Colonic mucosa (tissue), 4 donors: ENCODE results near the gene NUBP2. TPM values are rescaled to one million over a fixed set of nuclear protein-coding genes. Genes with fewer than 3 reads are reported as not detected.

ENCODE experiments used
- DNase-seq: peaks from one replicate; pipeline ENCODE4 v3.0.0-alpha.2; 2020
- H3K27ac ChIP-seq: fragments of 200-600 bp; one replicate; pipeline ENCODE4 v1.8.0; 2021
- H3K27me3 ChIP-seq: fragments of 200-600 bp; one replicate; pipeline ENCODE4 v1.8.0; 2021
- H3K36me3 ChIP-seq: fragments of 200-600 bp; one replicate; pipeline ENCODE4 v1.8.0; 2021
- H3K4me1 ChIP-seq: fragments of 200-600 bp; one replicate; pipeline ENCODE4 v1.8.0; 2021; ENCODE audit warnings: mild to moderate bottlenecking
- H3K4me3 ChIP-seq: fragments of 200-600 bp; one replicate; pipeline ENCODE4 v1.8.0; 2021
- H3K9ac ChIP-seq, 2 donors: one replicate each; pipeline ENCODE4 v1.7.0; 2013; ENCODE audit warnings: control low read depth in 2 of 2, low read depth in 2 of 2, low read length in 2 of 2
- H3K9me3 ChIP-seq: fragments of 200-600 bp; one replicate; pipeline ENCODE4 v1.8.0; 2021
- intact Hi-C: fragments of 100-400 bp; cut with DNase I; formaldehyde crosslinking; loops from one replicate; pipeline ENCODE4 v1.14.1; 2022
- total RNA-seq, 2 donors: library from RNA; stranded (reverse); fragmentation: NEBNext Ultra II Directional in 1 of 2; extraction: Animal tissue kit (Norgen Biotek cat#: 25700) in 1 of 2; gene quantifications; one replicate each; pipeline ENCODE4 v1.2.1, GENCODE V29; 2021
- TF ChIP-seq, protein P1 (sequence below): fragments of 200-600 bp; IDR thresholded peaks from one replicate; pipeline ENCODE4 v1.8.0; 2022; ENCODE audit warnings: antibody characterized with exemption, mild to moderate bottlenecking
- donor health status: healthy.
- donor health status: DM: no; HTN: no; CAD: no.
- donor health status: DM: no; HTN: no; CAD: no.

Gene NUBP2, protein sequence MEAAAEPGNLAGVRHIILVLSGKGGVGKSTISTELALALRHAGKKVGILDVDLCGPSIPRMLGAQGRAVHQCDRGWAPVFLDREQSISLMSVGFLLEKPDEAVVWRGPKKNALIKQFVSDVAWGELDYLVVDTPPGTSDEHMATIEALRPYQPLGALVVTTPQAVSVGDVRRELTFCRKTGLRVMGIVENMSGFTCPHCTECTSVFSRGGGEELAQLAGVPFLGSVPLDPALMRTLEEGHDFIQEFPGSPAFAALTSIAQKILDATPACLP
- 10 to 100 TPM; 30.0 to 72.8 TPM for total RNA-seq

DNA sequence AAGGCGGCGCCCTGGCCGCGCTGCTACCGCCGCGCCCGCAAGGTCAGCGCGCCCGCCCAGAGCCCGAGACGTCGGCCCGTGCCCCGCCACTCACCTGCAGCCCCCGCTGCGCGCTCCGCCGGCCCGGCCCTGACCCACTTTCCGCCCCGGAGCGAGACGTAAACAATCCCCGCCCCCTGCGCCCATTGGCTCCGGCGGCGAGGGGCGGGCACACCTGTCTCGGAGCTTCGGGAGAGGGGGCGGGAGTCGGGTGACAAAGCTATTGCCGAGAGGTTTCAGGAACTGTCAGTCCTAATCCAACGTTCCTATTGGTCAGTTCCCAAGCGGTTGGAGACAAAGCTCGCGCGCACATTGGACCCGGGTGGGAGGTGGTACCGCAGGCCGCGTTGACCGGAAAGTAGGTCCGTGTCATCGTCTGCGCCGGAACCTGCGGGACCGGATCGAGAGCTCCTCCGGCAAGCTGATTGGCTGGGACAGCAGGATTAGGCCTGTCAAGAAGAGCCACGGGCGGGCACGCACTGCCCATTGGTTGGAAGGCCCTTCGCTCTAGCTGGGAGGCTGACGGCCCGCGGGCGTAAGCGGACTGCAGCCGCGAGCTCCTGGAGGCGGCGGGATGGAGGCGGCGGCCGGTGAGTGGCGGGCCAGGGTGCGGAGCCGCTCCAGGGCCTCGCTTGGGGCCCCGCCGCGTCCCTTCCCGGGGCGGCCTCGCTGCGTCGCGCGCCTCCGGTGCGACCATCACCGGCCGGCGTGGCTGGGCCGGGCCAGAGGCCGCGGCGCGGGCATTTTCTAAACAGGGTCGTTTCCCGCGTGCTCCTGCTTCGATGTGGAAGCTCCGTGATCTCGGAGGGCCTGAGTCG, at the start of gene NUBP2, which contains the start of gene SPSB3:
NUBP2 (plus strand) TSS at position 553 of the 857 bp plus-strand sequence; CDS start at position 614, 61 bp downstream.
SPSB3 (minus strand) TSS at position 164 of the 857 bp plus-strand sequence. CDS start 1,088 bp downstream, outside the sequence.
- H3K4me3 ChIP-seq, result peak within 1 kb of the TSS; percentile 96
- peaks cover 13% of the 10 kb centered on the region for H3K4me1 ChIP-seq
- H3K9ac ChIP-seq, result peak within 1 kb of the TSS; percentile 82 to 89
- peak; percentile 100 for DNase-seq
- no peaks in the 10 kb centered on the region for H3K9me3 ChIP-seq
- H3K27me3 ChIP-seq, result no peaks in the 10 kb centered on the region
- TF ChIP-seq, protein P1, sequence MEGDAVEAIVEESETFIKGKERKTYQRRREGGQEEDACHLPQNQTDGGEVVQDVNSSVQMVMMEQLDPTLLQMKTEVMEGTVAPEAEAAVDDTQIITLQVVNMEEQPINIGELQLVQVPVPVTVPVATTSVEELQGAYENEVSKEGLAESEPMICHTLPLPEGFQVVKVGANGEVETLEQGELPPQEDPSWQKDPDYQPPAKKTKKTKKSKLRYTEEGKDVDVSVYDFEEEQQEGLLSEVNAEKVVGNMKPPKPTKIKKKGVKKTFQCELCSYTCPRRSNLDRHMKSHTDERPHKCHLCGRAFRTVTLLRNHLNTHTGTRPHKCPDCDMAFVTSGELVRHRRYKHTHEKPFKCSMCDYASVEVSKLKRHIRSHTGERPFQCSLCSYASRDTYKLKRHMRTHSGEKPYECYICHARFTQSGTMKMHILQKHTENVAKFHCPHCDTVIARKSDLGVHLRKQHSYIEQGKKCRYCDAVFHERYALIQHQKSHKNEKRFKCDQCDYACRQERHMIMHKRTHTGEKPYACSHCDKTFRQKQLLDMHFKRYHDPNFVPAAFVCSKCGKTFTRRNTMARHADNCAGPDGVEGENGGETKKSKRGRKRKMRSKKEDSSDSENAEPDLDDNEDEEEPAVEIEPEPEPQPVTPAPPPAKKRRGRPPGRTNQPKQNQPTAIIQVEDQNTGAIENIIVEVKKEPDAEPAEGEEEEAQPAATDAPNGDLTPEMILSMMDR, result no peak
- intact Hi-C loops, result no loop called here
- no peaks in the 10 kb centered on the region for H3K36me3 ChIP-seq
- H3K27ac ChIP-seq, result peak within 1 kb of the TSS; percentile 88

DNA sequence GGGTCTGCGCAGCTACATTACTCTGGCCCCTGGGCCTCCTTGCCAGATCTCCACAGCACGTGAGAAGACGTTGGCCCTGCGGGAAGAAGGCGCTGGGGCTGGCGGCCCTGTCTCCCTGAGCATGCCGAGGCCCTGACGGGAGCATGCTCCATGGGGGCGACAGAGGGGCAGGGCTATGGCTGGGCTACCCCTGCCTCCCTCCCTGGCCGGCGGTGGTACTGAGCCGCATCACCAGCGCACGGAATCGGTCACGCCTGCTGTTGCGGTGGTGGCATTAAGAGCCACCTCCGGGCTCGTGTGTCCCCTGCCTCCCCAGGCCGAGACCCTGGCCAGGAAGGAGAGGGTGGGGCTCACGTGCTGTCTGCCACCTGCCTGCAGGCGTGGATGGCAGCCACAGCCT, 48.6 kb upstream of the NUBP2 start:
- Histone ChIP-seq H3K27ac (no peak overlapping the region), H3K36me3 (peaks cover 1% of the 10 kb centered on the region), H3K9ac (no peak overlapping the region), H3K4me1 (no peaks in the 10 kb centered on the region), H3K27me3 (no peaks in the 10 kb centered on the region), H3K9me3 (no peaks in the 10 kb centered on the region), H3K4me3 (no peak overlapping the region)
- TF ChIP-seq, protein P1, result no peak
- intact Hi-C loops, result no loop called here
- DNase-seq, result no peak

DNA sequence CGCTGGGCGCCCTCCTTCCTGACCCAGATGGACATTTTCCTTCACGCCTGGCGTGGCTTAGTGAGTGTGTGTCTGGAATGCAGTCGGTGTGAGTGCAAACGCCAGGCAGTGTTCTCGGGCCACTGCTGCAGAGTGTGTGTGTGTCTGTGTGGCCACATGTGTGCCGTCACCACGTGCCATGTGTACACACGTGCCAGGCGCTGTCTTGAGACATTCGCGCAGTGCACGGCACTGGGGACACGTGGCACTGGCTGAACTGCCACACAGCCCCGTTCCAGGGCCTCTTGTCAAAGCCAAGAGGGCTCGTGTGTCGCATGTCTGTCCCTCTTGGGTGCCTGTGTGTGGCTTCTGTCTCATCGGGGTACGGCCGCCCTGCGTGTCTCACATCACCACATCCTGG, 47.9 kb upstream of the NUBP2 start:
- Histone ChIP-seq H3K4me3 (no peak overlapping the region), H3K9ac (no peak overlapping the region), H3K27ac (no peak overlapping the region), H3K27me3 (no peaks in the 10 kb centered on the region), H3K4me1 (no peaks in the 10 kb centered on the region), H3K36me3 (no peaks in the 10 kb centered on the region), H3K9me3 (no peaks in the 10 kb centered on the region)
- intact Hi-C loops, result no loop called here
- TF ChIP-seq, protein P1, result no peak
- no peak for DNase-seq

DNA sequence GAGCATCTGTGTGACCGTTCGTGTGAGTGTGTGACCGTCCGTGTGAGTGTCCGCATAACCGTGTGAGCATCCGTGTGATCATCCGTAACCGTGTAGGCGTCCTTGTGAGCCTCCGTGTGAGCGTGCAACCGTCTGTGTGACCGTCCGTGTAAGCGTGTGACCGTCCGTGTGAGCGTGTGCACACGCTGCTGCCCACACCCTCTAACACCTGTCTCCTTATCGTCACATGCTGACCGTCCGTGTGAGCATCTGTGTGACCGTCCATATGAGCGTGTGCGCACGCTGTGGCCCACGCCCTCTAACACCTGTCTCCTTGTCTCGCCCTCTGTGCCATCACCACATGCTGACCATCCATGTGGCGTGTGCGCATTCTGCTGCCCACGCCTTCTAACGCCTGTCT, 42.5 kb upstream of the NUBP2 start:
- H3K27me3 ChIP-seq, result no peaks in the 10 kb centered on the region
- TF ChIP-seq, protein P1, result no peak
- H3K27ac ChIP-seq, result no peak overlapping the region
- H3K4me3 ChIP-seq, result no peak overlapping the region
- no peak for DNase-seq
- H3K36me3 ChIP-seq, result no peaks in the 10 kb centered on the region
- no peaks in the 10 kb centered on the region for H3K9me3 ChIP-seq
- no peaks in the 10 kb centered on the region for H3K4me1 ChIP-seq
- intact Hi-C loops, result no loop called here
- no peak overlapping the region for H3K9ac ChIP-seq

DNA sequence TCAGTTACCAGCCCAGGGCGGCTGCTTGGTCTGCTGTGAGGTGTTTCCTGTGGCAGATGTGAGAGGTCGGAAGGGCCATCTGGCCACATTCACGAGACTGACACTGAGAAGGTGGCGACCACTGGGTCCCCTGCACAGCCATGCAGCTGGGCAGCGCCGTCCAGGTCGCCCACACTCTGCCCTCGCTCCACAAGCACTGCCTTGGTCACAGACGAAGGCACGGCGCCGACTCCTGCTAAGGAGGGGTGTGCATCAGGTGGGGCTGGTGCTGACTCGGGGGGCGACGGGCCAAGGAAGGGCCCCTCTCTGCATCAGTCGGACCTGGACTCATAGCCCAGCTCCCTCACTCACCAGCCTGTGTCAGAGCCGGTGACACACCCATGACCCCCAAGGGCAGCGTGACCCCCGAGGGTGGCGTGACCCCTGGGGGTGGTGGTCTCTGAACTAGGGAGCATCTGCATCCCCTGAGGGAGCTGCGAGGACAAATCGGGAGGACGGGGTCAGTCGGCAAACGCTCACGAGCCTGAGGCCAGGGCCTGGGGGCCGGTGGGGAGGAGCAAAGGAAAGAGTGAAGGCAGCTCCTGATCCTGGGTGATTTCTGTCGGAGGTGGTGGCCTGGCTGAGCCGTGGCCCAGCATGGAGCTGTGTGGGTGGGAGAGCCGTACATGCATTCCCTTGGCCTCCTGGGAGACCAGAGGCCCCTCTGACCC, 41.8 kb upstream of the NUBP2 start:
- Histone ChIP-seq H3K9me3 (no peaks in the 10 kb centered on the region), H3K27ac (no peak overlapping the region), H3K9ac (no peak overlapping the region), H3K4me1 (no peaks in the 10 kb centered on the region), H3K27me3 (no peaks in the 10 kb centered on the region), H3K36me3 (no peaks in the 10 kb centered on the region), H3K4me3 (no peak overlapping the region)
- DNase-seq, result no peak
- intact Hi-C loops, result no loop called here
- TF ChIP-seq, protein P1, result no peak
